GM18951 (cell line): ENCODE data around the gene CACNA1E.

Experiments
- POLR2A ChIP-seq: IDR thresholded peaks from 4 replicates; pipeline ENCODE4 v1.6.1; 2011; ENCODE audit warnings: mild to moderate bottlenecking; ENCODE audit not compliant: insufficient read length, insufficient read depth; ENCODE audit errors: extremely low read depth
- in situ Hi-C: fragments of 300-500 bp; cut with MboI; formaldehyde crosslinking; loops from one replicate; pipeline ENCODE4 v1.12.0; 2022; ENCODE audit warnings: low sequenced_read_pairs, mixed read lengths, inconsistent platforms; ENCODE audit not compliant: unreplicated experiment

The CACNA1E gene

GRCh38 chr1:181626279-181626938 is 143.1 kb downstream of the CACNA1E start:
- no peak for TF ChIP-seq POLR2A
- in situ Hi-C loops: no loop called here

GRCh38 chr1:181630398-181630797 is 147.1 kb downstream of the CACNA1E start:
- in situ Hi-C loops: no loop called here
- no peak for TF ChIP-seq POLR2A

- in situ Hi-C loops: no loop called here
- no peak for TF ChIP-seq POLR2A
These were observed 147.5 kb downstream of the CACNA1E start for GRCh38 chr1:181630838-181631237.

- in situ Hi-C loops: no loop called here
- no peak for TF ChIP-seq POLR2A
These were observed 149.2 kb downstream of the CACNA1E start for GRCh38 chr1:181632492-181632891.

- no peak for TF ChIP-seq POLR2A
- in situ Hi-C loops: no loop called here
These were observed 149.6 kb downstream of the CACNA1E start for GRCh38 chr1:181632960-181633359.

- in situ Hi-C loops: no loop called here
- TF ChIP-seq POLR2A: no peak
These were observed 151.8 kb downstream of the CACNA1E start for GRCh38 chr1:181635110-181635509.

- TF ChIP-seq POLR2A: no peak
- in situ Hi-C loops: no loop called here
These were observed 154.7 kb downstream of the CACNA1E start for GRCh38 chr1:181637998-181638397.

- in situ Hi-C loops: no loop called here
- TF ChIP-seq POLR2A: no peak
These were observed 157.6 kb downstream of the CACNA1E start for GRCh38 chr1:181640956-181641355.

- TF ChIP-seq POLR2A: no peak
- in situ Hi-C loops: no loop called here
These were observed 160.3 kb downstream of the CACNA1E start for GRCh38 chr1:181643631-181644030.

- no peak for TF ChIP-seq POLR2A
- in situ Hi-C loops: no loop called here
These were observed 161.9 kb downstream of the CACNA1E start for GRCh38 chr1:181645171-181645570.

- TF ChIP-seq POLR2A: no peak
- in situ Hi-C loops: no loop called here
These were observed 163.4 kb downstream of the CACNA1E start for GRCh38 chr1:181646710-181647109.

- in situ Hi-C loops: no loop called here
- TF ChIP-seq POLR2A: no peak
These were observed 164.2 kb downstream of the CACNA1E start for GRCh38 chr1:181647314-181648035.

- in situ Hi-C loops: no loop called here
- TF ChIP-seq POLR2A: no peak
These were observed 168.0 kb downstream of the CACNA1E start for GRCh38 chr1:181651276-181651675.

GRCh38 chr1:181655756-181656155 is 172.4 kb downstream of the CACNA1E start:
- no peak for TF ChIP-seq POLR2A
- in situ Hi-C loops: no loop called here
